Thyroid gland (tissue), 4 donors: ENCODE results near the gene CD82.

Experiments
- CTCF ChIP-seq, 6 experiments: fragments of 200-600 bp in 3 of 6; fragments of 450-650 bp in 3 of 6; sonication (generic) in 3 of 6; IDR thresholded peaks; one replicate each; pipeline ENCODE4 v1.5.1; 2016 to 2019; ENCODE audit warnings: antibody characterized with exemption in 6 of 6, mild to moderate bottlenecking in 2 of 6, inconsistent platforms in 1 of 6, moderate library complexity in 1 of 6
- POLR2A ChIP-seq, 2 donors: fragments of 450-650 bp; IDR thresholded peaks; one replicate each; pipeline ENCODE4 v1.6.1; 2017; ENCODE audit warnings: antibody characterized with exemption in 2 of 2, mild to moderate bottlenecking in 2 of 2, moderate library complexity in 1 of 2

- TF ChIP-seq CTCF (IDR thresholded peaks at IDR 0.05) (no peak), POLR2A (IDR thresholded peaks at IDR 0.05) (no peak)
These were observed 52.4 kb downstream of the CD82 start for GRCh38 chr11:44617671-44618461.
